Testis (tissue), 2 donors: Measurements from ENCODE around the gene DAB2IP.

Experiments used
- POLR2A ChIP-seq: fragments of 450-650 bp; IDR thresholded peaks from one replicate; pipeline ENCODE4 v1.6.1; 2017; ENCODE audit warnings: antibody characterized with exemption, mild to moderate bottlenecking, moderate library complexity
- TF ChIP-seq, protein P1 (sequence below), 3 experiments: fragments of 450-650 bp in 2 of 3; fragments of 200-600 bp in 1 of 3; sonication (generic) in 1 of 3; IDR thresholded peaks; one replicate each; pipeline ENCODE4 v1.5.1; 2016 to 2019; ENCODE audit warnings: antibody characterized with exemption in 3 of 3, mild to moderate bottlenecking in 2 of 3, moderate library complexity in 1 of 3

GRCh38 chr9:121801579-121801978 is 150.1 kb downstream of the DAB2IP start:
- TF ChIP-seq, protein P1, sequence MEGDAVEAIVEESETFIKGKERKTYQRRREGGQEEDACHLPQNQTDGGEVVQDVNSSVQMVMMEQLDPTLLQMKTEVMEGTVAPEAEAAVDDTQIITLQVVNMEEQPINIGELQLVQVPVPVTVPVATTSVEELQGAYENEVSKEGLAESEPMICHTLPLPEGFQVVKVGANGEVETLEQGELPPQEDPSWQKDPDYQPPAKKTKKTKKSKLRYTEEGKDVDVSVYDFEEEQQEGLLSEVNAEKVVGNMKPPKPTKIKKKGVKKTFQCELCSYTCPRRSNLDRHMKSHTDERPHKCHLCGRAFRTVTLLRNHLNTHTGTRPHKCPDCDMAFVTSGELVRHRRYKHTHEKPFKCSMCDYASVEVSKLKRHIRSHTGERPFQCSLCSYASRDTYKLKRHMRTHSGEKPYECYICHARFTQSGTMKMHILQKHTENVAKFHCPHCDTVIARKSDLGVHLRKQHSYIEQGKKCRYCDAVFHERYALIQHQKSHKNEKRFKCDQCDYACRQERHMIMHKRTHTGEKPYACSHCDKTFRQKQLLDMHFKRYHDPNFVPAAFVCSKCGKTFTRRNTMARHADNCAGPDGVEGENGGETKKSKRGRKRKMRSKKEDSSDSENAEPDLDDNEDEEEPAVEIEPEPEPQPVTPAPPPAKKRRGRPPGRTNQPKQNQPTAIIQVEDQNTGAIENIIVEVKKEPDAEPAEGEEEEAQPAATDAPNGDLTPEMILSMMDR (IDR thresholded peaks at IDR 0.05) = no peak
- TF ChIP-seq POLR2A = no peak
